GM12891 (cell line): ENCODE results near the gene ABHD17C.

ENCODE experiments used
- DNase-seq: peaks from one replicate; pipeline ENCODE4 v3.0.0; 2011; ENCODE audit warnings: low spot score; ENCODE audit not compliant: insufficient read length
- FAIRE-seq: peaks from 2 replicates; lab custom pipeline; 2011; peaks lifted over from hg19 to GRCh38; lab: Jason Lieb, UNC
- PAX5 ChIP-seq: IDR thresholded peaks from 2 replicates; pipeline ENCODE4 v1.6.1; 2011; ENCODE audit warnings: low read length, moderate library complexity, mild to moderate bottlenecking; ENCODE audit not compliant: insufficient read depth, severe bottlenecking
- POLR2A ChIP-seq: IDR thresholded peaks from 2 replicates; pipeline ENCODE4 v1.6.1; 2011; ENCODE audit warnings: low read depth, low read length, control low read depth
- POLR2AphosphoS5 ChIP-seq: IDR thresholded peaks from 2 replicates; pipeline ENCODE4 v1.6.1; 2011; ENCODE audit warnings: low read depth, low read length, control low read depth
- POU2F2 ChIP-seq: IDR thresholded peaks from 2 replicates; pipeline ENCODE4 v1.6.1; 2011; ENCODE audit warnings: low read depth, mild to moderate bottlenecking, control low read depth, low read length, moderate library complexity
- SPI1 ChIP-seq: IDR thresholded peaks from 2 replicates; pipeline ENCODE4 v1.6.1; 2011; ENCODE audit warnings: low read depth, low read length, control low read depth
- TAF1 ChIP-seq: IDR thresholded peaks from 2 replicates; pipeline ENCODE4 v1.6.1; 2011; ENCODE audit warnings: low read depth, low read length, control low read depth

The ABHD17C gene

GRCh38 chr15:80667936-80668335 is 27.2 kb upstream of the ABHD17C start:
- TF ChIP-seq TAF1 (no peak), PAX5 (no peak), POLR2AphosphoS5 (no peak), POLR2A (no peak), SPI1 (no peak), POU2F2 (no peak)
- FAIRE-seq (no peak), DNase-seq (no peak)

- no peak for FAIRE-seq
- DNase-seq, result no peak
- TF ChIP-seq POU2F2 (no peak), SPI1 (peak; percentile 46), TAF1 (no peak), PAX5 (no peak), POLR2AphosphoS5 (no peak), POLR2A (no peak)
These were observed 26.4 kb upstream of the ABHD17C start for GRCh38 chr15:80668546-80669236.

- no peak for FAIRE-seq
- DNase-seq, result no peak
- TF ChIP-seq POLR2A (no peak), POU2F2 (no peak), POLR2AphosphoS5 (no peak), PAX5 (no peak), TAF1 (no peak), SPI1 (no peak)
These were observed 25.3 kb upstream of the ABHD17C start for GRCh38 chr15:80669663-80670273.

GRCh38 chr15:80673561-80674244 is 21.4 kb upstream of the ABHD17C start:
- FAIRE-seq (no peak), DNase-seq (no peak)
- TF ChIP-seq POLR2AphosphoS5, result no peak
- no peak for TF ChIP-seq PAX5
- TF ChIP-seq TAF1, result no peak

- FAIRE-seq (no peak), DNase-seq (no peak)
- TF ChIP-seq SPI1 (peak; percentile 40), POLR2A (no peak)
These were observed 20.9 kb upstream of the ABHD17C start for GRCh38 chr15:80674245-80674614.

GRCh38 chr15:80677041-80677440 is 18.1 kb upstream of the ABHD17C start:
- DNase-seq (no peak), FAIRE-seq (no peak)
- no peak for TF ChIP-seq POLR2A
- no peak for TF ChIP-seq POLR2AphosphoS5
- TF ChIP-seq POU2F2, result no peak
- TF ChIP-seq PAX5, result no peak
- no peak for TF ChIP-seq SPI1
- TF ChIP-seq TAF1, result no peak

GRCh38 chr15:80679167-80679803 is 15.8 kb upstream of the ABHD17C start:
- TF ChIP-seq POU2F2 (no peak), SPI1 (no peak), POLR2AphosphoS5 (no peak), TAF1 (no peak), POLR2A (no peak), PAX5 (no peak)
- no peak for FAIRE-seq
- DNase-seq, result no peak

GRCh38 chr15:80679804-80680175 is 15.3 kb upstream of the ABHD17C start:
- TF ChIP-seq POU2F2 (no peak), POLR2A (no peak), SPI1 (no peak), POLR2AphosphoS5 (no peak), TAF1 (no peak), PAX5 (no peak)
- DNase-seq (no peak), FAIRE-seq (no peak)

GRCh38 chr15:80682201-80682600 is 12.9 kb upstream of the ABHD17C start:
- no peak for DNase-seq
- no peak for FAIRE-seq
- TF ChIP-seq PAX5, result no peak

- TF ChIP-seq SPI1, result no peak
- TF ChIP-seq PAX5, result no peak
- TF ChIP-seq POU2F2, result no peak
- TF ChIP-seq TAF1, result no peak
- no peak for TF ChIP-seq POLR2AphosphoS5
- TF ChIP-seq POLR2A, result no peak
- no peak for FAIRE-seq
- no peak for DNase-seq
These were observed 10.4 kb upstream of the ABHD17C start for GRCh38 chr15:80684697-80685096.
